ENCODE data around the gene LRRC17.

The LRRC17 gene, protein sequence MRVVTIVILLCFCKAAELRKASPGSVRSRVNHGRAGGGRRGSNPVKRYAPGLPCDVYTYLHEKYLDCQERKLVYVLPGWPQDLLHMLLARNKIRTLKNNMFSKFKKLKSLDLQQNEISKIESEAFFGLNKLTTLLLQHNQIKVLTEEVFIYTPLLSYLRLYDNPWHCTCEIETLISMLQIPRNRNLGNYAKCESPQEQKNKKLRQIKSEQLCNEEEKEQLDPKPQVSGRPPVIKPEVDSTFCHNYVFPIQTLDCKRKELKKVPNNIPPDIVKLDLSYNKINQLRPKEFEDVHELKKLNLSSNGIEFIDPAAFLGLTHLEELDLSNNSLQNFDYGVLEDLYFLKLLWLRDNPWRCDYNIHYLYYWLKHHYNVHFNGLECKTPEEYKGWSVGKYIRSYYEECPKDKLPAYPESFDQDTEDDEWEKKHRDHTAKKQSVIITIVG
- 0 to 0.19 (median 0.17) reads per million in 3 donors for total RNA-seq

DNA sequence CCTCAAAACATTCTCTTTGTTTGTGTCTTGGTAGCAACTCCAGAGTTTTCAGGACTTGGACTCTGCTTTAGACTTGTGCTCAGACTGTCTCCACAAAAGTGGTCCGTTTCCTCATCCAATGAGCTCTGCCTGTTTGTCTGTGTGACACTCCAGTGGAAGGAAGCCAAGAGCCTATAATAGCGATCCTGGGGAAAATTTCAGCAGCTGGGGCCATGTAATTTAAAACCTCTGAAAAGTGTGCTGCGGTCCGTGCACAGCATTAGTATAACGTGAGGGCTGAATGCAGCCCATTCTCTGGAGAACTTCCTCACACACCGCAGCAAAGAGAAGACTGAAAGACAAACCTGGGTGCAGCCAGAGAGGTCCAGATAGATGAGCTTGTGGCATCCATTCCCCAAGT, at the start of gene LRRC17:
Gene LRRC17, plus strand, starts transcription at position 259 of the 400 bp plus-strand sequence. CDS start 20,914 bp downstream, outside the sequence.
- Histone ChIP-seq H3K27me3 (replicated peaks; ENCODE audit: control insufficient read depth, insufficient read depth, low read length, poor library complexity, severe bottlenecking) (no peaks in the 10 kb centered on the region), H3K9me3 (ENCODE audit: control insufficient read depth, low read length) (no peaks in the 10 kb centered on the region), H3K36me3 (ENCODE audit: control insufficient read depth, insufficient read depth, low read length) (no peaks in the 10 kb centered on the region), H3K4me1 (ENCODE audit: control insufficient read depth, insufficient read depth, low read length, poor library complexity, severe bottlenecking) (no peaks in the 10 kb centered on the region), H3K27ac (ENCODE audit: insufficient read depth, low read length, poor library complexity, severe bottlenecking) (no peak within 1 kb of the TSS), H3K4me3 (ENCODE audit: insufficient read depth, low read depth, low read length, poor library complexity, severe bottlenecking) (no peak within 1 kb of the TSS)
- no peak for DNase-seq

DNA sequence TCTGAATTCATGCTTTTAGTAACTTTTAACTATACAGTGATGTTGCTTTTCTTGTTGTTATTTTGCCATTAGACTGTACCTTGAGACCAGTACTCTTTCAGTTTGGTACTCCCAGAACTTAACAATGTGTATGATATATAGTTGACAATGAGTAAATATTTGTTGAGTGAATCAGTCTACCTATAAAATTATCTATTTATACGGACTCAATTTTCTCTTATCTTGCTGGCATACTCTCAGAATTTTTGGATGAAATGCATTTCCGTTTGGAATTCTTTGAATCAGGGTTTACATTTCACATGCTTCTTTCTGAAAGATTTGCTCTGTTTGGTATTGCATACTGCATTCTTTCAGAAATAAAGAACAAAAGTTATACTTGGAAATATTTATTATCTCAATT, 47.8 kb upstream of the LRRC17 start:
- no peak for DNase-seq
- H3K27me3 ChIP-seq (replicated peaks; ENCODE audit: control insufficient read depth, insufficient read depth, low read length, poor library complexity, severe bottlenecking) = no peaks in the 10 kb centered on the region
- H3K27ac ChIP-seq (ENCODE audit: insufficient read depth, low read length, poor library complexity, severe bottlenecking) = no peak overlapping the region
- H3K4me1 ChIP-seq (ENCODE audit: control insufficient read depth, insufficient read depth, low read length, poor library complexity, severe bottlenecking) = no peaks in the 10 kb centered on the region
- H3K36me3 ChIP-seq (ENCODE audit: control insufficient read depth, insufficient read depth, low read length) = no peaks in the 10 kb centered on the region
- no peak overlapping the region for H3K4me3 ChIP-seq (ENCODE audit: insufficient read depth, low read depth, low read length, poor library complexity, severe bottlenecking)
- H3K9me3 ChIP-seq (ENCODE audit: control insufficient read depth, low read length) = no peaks in the 10 kb centered on the region

DNA sequence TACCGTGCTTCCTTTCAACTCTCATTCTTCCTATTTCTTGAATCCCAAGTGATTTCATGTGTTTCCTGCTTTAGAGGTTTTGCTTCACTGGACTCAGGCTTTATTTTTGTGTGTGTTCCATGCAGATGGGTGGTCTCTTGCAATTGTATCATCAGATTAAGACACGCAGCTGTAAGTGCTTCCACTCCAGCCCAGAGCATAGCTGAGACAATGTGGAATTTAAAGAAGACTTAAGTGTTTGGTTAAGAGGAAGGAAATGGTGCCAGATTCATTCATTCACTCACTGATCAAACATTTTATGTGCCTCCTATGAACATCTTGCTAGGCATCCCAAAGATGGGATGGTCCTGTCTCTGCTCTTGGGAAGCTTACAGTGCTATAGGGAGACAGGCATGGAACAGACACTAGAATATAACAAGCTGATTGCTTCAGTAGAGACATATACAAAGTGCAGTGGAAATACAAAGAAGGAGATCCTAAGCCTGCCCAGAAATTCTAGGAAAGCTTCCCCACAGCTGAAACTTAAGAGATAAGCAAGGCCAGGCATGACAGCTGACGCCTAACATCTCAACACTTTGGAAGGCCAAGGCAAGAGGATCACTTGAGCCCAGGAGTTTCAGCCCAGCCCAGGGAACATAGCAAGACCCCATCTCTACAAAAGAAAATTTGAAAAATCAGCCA, 46.1 kb upstream of the LRRC17 start:
- no peak overlapping the region for H3K4me3 ChIP-seq (ENCODE audit: insufficient read depth, low read depth, low read length, poor library complexity, severe bottlenecking)
- no peaks in the 10 kb centered on the region for H3K36me3 ChIP-seq (ENCODE audit: control insufficient read depth, insufficient read depth, low read length)
- no peak overlapping the region for H3K27ac ChIP-seq (ENCODE audit: insufficient read depth, low read length, poor library complexity, severe bottlenecking)
- no peaks in the 10 kb centered on the region for H3K27me3 ChIP-seq (replicated peaks; ENCODE audit: control insufficient read depth, insufficient read depth, low read length, poor library complexity, severe bottlenecking)
- no peaks in the 10 kb centered on the region for H3K9me3 ChIP-seq (ENCODE audit: control insufficient read depth, low read length)
- no peaks in the 10 kb centered on the region for H3K4me1 ChIP-seq (ENCODE audit: control insufficient read depth, insufficient read depth, low read length, poor library complexity, severe bottlenecking)
- DNase-seq = no peak

DNA sequence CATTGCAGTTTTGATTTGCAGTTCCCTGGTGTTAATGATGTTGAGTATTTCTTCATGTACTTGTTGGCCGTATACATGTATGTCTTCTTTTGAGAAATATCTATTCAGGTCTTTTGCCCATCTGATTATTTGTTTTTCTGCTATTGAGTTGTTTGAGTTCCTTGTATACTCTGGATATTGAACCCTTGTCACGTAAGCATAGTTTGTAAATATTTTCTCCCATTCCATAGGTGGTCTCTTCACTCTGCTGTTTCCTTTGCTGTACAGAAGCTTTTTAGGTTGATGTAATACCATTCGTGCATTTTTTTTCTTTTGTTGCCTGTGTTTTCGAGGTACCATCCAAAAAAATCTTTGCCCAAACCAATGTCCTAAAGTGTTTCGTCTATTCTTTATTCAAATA, 43.6 kb upstream of the LRRC17 start:
- Histone ChIP-seq H3K36me3 (ENCODE audit: control insufficient read depth, insufficient read depth, low read length) (no peaks in the 10 kb centered on the region), H3K27me3 (replicated peaks; ENCODE audit: control insufficient read depth, insufficient read depth, low read length, poor library complexity, severe bottlenecking) (no peaks in the 10 kb centered on the region), H3K27ac (ENCODE audit: insufficient read depth, low read length, poor library complexity, severe bottlenecking) (no peak overlapping the region), H3K9me3 (ENCODE audit: control insufficient read depth, low read length) (no peaks in the 10 kb centered on the region), H3K4me3 (ENCODE audit: insufficient read depth, low read depth, low read length, poor library complexity, severe bottlenecking) (no peak overlapping the region), H3K4me1 (ENCODE audit: control insufficient read depth, insufficient read depth, low read length, poor library complexity, severe bottlenecking) (no peaks in the 10 kb centered on the region)
- no peak for DNase-seq

DNA sequence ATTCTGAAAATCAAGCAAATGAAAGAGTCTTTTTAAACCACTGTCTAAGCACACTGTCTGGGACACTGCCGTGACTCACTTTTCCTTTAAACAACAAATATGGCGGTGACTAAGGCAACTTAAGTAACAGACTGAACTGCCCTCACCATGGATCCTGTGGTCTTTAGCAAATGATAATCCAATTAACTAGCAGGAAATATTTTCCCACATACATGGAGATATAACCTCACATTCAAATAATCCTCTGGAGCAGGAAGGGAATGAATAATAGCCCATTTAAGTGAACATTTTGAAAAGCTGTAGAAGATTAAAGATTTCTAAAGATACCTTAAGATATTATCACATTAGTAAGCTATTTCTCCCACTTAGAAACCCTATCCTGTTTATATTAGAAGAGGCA, 40.3 kb upstream of the LRRC17 start:
- Histone ChIP-seq H3K4me3 (ENCODE audit: insufficient read depth, low read depth, low read length, poor library complexity, severe bottlenecking) (no peak overlapping the region), H3K4me1 (ENCODE audit: control insufficient read depth, insufficient read depth, low read length, poor library complexity, severe bottlenecking) (no peaks in the 10 kb centered on the region), H3K27me3 (replicated peaks; ENCODE audit: control insufficient read depth, insufficient read depth, low read length, poor library complexity, severe bottlenecking) (no peaks in the 10 kb centered on the region), H3K27ac (ENCODE audit: insufficient read depth, low read length, poor library complexity, severe bottlenecking) (no peak overlapping the region), H3K36me3 (ENCODE audit: control insufficient read depth, insufficient read depth, low read length) (no peaks in the 10 kb centered on the region), H3K9me3 (ENCODE audit: control insufficient read depth, low read length) (no peaks in the 10 kb centered on the region)
- DNase-seq = no peak

DNA sequence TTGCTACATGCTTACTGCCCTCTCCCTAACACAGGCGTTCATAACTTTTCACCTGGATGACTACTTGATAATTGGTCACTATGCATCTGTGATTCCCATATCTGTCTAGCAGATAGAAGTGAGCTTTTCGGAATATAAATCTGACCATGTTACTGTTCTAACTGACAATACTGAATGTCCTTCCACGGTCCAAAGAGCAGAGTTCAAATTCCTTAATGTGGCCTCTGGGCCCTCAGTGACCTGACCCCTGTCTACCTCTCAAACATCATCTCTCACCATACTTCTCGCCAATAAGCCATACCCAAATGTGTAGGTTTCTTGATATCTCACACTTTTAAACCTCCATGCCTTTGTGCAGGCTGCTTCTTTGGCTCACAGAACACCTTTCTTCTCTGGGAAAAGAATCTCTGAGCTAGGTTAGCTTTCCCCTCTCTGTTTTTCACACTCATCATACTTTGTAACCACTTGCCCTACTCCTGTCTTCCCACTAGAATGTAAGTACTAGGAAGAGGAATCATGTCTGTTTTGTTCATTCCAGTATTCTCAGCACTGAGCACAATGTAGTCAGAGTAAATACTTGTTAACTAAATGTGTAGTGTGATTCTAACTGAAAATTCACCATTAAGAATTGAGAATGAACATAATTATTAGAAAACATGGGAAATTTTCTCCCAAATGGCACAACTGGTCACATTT, 39.2 kb upstream of the LRRC17 start:
- Histone ChIP-seq H3K36me3 (ENCODE audit: control insufficient read depth, insufficient read depth, low read length) (no peaks in the 10 kb centered on the region), H3K27ac (ENCODE audit: insufficient read depth, low read length, poor library complexity, severe bottlenecking) (no peak overlapping the region), H3K27me3 (replicated peaks; ENCODE audit: control insufficient read depth, insufficient read depth, low read length, poor library complexity, severe bottlenecking) (no peaks in the 10 kb centered on the region), H3K4me3 (ENCODE audit: insufficient read depth, low read depth, low read length, poor library complexity, severe bottlenecking) (no peak overlapping the region), H3K4me1 (ENCODE audit: control insufficient read depth, insufficient read depth, low read length, poor library complexity, severe bottlenecking) (no peaks in the 10 kb centered on the region), H3K9me3 (ENCODE audit: control insufficient read depth, low read length) (no peaks in the 10 kb centered on the region)
- DNase-seq = no peak

DNA sequence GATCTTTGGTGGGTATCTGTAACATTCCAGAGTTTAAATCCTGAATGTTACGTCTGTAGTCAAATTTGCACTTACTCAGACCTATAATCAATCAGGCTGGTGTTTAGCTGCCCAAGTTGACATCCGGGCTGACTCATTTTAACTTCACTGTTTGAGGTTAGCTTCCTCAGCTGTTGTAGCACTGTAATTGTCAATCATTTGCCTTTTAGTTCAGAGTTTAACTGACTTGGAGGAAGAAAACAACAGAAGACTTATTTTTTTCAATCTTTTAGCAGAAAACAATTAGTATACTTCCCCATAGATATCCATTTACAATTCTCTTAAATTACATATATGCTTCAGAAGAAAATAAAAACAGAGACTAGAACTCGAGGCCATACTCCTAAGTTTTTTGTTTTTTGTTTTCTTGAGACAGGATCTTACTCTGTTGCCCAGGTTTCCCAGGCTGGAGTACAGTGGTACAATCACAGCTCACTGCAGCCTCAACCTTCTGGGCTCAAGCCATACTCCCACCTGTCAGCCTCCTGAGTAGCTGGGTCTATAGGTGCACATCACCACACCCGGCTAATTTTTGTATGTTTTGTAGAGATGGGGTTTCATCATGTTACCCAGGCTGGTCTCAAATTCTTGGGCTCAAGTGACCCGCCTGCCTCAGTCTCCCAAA, 38.5 kb upstream of the LRRC17 start:
- Histone ChIP-seq H3K36me3 (ENCODE audit: control insufficient read depth, insufficient read depth, low read length) (no peaks in the 10 kb centered on the region), H3K4me1 (ENCODE audit: control insufficient read depth, insufficient read depth, low read length, poor library complexity, severe bottlenecking) (no peaks in the 10 kb centered on the region), H3K27me3 (replicated peaks; ENCODE audit: control insufficient read depth, insufficient read depth, low read length, poor library complexity, severe bottlenecking) (no peaks in the 10 kb centered on the region), H3K4me3 (ENCODE audit: insufficient read depth, low read depth, low read length, poor library complexity, severe bottlenecking) (no peak overlapping the region), H3K27ac (ENCODE audit: insufficient read depth, low read length, poor library complexity, severe bottlenecking) (no peak overlapping the region), H3K9me3 (ENCODE audit: control insufficient read depth, low read length) (no peaks in the 10 kb centered on the region)
- no peak for DNase-seq

DNA sequence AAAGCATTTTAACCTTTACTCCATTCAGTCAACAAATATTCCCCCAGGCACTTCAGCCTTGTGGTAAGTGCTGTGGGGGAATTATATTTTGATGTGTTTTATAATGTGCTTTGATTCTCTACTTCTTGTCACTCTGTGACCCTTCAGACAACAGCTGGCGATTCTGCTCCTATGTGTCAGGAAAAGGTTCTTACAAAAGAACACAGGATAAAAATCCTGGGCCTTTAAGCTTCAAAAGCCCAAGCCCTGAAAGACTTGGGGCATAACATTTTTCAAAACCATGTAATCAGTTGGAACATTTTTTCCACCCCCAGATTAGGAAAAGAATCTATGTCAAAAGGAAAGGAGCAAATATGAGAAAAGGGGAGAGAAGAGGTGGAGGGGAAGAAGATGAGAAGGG, 37.8 kb upstream of the LRRC17 start:
- no peaks in the 10 kb centered on the region for H3K36me3 ChIP-seq (ENCODE audit: control insufficient read depth, insufficient read depth, low read length)
- H3K27me3 ChIP-seq (replicated peaks; ENCODE audit: control insufficient read depth, insufficient read depth, low read length, poor library complexity, severe bottlenecking) = no peaks in the 10 kb centered on the region
- H3K27ac ChIP-seq (ENCODE audit: insufficient read depth, low read length, poor library complexity, severe bottlenecking) = no peak overlapping the region
- H3K4me1 ChIP-seq (ENCODE audit: control insufficient read depth, insufficient read depth, low read length, poor library complexity, severe bottlenecking) = no peaks in the 10 kb centered on the region
- no peaks in the 10 kb centered on the region for H3K9me3 ChIP-seq (ENCODE audit: control insufficient read depth, low read length)
- DNase-seq = no peak
- H3K4me3 ChIP-seq (ENCODE audit: insufficient read depth, low read depth, low read length, poor library complexity, severe bottlenecking) = no peak overlapping the region

DNA sequence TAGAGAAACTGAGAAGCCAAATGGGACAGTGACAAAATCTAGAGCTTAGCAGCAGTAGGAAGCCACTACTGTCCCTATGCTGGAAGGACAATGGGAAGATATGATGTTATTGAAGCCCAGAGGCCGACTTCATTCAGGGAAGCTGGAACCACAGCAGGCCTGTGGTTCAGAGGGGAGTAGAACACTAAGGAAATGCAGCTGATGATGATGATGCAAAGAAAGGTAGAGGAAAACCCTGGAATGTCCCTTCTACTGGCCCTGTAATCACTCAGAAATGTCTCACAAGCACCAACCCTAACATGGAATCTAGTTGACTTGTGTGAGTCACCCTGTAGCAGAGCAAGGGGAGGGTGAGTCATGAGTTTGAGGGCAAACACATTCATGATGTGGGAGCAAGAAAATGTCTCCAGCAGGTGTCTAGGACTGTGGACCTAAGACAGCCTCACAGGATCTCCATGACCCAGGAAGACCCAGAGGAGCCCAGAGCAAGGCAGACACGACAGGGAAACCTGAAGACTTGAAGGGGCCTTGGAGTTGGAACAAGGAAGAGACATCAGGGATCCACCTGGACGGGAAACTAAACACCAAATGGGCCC, 37.0 kb upstream of the LRRC17 start:
- no peaks in the 10 kb centered on the region for H3K27me3 ChIP-seq (replicated peaks; ENCODE audit: control insufficient read depth, insufficient read depth, low read length, poor library complexity, severe bottlenecking)
- H3K4me3 ChIP-seq (ENCODE audit: insufficient read depth, low read depth, low read length, poor library complexity, severe bottlenecking) = no peak overlapping the region
- DNase-seq = no peak
- H3K9me3 ChIP-seq (ENCODE audit: control insufficient read depth, low read length) = no peaks in the 10 kb centered on the region
- no peaks in the 10 kb centered on the region for H3K4me1 ChIP-seq (ENCODE audit: control insufficient read depth, insufficient read depth, low read length, poor library complexity, severe bottlenecking)
- H3K27ac ChIP-seq (ENCODE audit: insufficient read depth, low read length, poor library complexity, severe bottlenecking) = no peak overlapping the region
- no peaks in the 10 kb centered on the region for H3K36me3 ChIP-seq (ENCODE audit: control insufficient read depth, insufficient read depth, low read length)
